HG03039 (cell line): ENCODE measurements around the gene PSMB3.

Source experiments
- ATAC-seq: cut with Tn5 transposase; IDR thresholded peaks from one replicate; pipeline ENCODE4 v1.9.1; 2021; ENCODE audit warnings: mild to moderate bottlenecking, moderate library complexity; ENCODE audit not compliant: unreplicated experiment

The PSMB3 gene

DNA sequence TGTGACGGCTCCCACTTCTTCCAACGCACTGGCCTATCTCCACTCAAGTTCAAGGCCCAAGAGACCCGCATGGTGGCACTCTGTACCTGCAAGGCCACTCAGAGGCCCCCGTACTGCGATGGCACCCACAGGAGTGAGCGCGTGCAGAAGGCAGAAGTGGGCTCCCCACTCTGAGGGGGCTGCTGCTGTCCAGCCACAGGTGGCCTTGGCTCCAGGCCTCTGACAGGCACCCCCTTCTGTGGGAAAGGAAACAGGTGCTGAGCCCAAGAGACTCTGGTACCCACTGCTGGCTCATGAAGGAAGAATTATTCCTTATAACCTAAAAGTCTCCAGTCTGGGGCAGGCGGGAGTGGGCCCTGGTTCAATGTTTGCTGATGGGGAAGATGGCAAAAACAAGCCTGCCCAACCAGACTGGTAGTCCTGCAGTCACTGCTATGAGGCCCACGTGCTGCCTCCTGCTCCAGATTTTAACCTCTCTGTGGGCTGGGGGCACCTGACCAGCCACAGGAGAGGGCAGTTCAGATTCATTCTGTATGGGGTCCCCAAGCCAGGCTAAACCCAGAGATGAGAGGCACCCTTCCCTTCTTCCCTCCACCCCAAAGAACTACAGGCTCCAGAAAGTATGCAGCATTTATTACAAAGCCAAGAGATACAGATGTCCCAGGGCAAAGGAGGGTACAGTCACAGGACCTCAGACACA is 19.1 kb upstream of the PSMB3 start:
- no peak for ATAC-seq

DNA sequence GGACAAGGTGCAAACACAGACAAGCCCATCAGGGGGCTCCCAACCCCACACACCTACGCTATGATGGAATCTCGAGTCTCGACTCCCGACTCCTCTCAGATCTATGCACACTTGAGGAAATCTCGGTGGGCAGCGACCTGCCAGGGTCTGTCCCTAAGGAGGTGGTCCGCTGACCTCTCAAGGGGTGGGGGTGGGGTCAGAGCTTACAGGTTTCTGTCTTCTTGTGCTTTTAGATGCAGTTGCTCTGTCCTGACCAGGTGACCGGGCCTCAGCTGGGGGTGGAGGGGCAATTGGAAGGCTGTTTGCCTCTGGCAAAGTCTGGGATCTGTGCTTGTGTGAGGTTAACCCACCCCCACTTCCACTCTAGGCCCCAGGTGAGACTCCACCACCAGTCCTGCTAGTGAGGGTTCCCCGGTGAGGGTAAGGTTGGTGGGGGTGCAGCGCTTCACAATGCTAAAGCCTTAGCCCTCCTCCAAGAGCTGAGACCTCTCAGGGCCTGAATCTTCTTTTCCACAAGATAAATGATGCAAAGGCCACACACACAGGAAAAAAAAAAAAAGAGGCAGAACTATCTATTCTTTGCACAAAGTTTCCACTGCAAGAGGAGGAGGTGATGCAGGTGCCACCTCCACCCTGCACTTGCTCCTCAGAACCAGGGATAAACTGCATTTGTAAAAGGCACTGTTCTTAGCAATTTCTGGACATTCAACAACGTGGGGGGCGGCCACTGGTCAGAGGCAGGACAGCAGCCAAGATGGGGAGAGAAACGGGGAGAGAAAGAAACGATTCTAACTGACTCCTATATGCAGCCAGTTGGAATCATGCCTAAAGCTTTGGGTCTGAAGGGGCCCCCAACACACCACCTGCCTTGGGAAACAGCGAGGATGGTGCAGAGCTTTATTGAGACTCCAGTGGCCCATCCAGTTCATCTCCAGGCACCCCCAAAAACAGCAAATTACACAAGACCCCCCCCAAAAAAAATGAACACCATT is 18.3 kb upstream of the PSMB3 start:
- ATAC-seq = no peak

DNA sequence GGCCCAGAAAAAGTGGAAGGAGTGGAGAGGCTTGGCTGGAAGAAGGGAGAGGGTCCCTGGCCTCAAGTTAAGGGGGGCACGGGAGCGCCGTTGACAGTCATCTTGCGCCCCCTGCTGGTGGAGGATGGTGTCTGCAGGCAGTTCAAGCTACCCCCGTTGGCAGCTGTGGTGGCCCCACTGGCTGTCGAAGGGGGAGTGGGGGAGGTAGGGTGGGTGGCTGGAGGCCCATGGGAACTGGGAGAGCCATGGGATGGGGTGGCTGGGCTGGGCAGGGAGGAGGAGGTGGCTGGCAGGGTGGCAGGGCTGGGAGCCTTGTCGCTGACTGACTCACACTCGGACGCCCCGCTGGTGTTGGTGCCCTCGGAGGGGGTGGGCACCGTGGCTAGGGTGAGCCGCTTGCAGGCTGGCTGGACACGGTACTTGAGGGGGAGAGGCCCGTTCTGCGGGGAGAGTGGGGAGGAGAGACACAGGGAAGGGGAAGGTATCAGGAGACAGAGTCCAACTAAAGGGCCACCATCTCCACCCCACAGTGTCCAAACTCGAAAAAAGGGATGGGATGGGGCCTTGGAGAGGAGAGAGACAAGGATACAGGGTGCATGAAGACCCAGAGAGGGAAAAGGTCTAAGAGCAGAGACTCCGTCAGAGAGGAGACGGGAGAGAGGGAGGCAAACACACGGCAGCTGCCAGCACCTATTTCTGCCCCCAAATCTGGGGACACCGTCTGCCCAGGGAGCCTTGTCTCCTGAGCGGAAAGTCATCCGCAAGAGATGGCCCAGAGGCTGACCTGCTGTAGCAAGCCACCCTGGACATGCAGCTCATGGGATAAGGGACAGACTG is 17.2 kb upstream of the PSMB3 start:
- ATAC-seq = no peak

DNA sequence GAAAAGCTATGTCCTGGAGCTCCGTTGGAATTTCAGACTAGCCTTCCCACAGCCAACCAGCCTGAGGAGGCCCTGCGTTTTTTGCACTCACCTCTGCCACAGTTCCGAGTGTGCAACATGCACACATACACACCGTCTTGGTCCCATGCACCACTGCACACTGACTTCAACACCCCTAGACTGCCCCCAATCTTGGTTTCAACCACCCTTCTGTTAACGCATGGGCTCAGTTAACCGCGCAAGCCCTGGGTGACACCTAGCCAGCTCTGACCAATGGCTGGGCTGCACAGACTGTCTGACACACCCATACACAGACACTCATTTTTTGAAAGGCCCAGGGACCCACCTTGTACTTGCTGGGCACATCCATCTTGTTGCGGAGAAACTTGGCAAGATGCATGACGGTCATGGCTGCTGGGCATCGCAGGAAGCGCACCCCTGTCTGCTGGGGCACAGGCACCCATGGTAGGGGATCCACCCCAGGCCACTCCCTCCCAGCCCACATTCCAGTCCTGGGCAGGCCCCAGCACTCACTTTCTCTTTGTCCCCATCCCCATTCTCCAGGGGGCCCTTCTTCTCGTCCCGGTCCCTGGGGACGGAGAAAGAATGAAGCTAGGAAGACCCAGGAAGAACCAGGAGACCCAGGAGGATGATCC is 14.4 kb upstream of the PSMB3 start:
- ATAC-seq = no peak

DNA sequence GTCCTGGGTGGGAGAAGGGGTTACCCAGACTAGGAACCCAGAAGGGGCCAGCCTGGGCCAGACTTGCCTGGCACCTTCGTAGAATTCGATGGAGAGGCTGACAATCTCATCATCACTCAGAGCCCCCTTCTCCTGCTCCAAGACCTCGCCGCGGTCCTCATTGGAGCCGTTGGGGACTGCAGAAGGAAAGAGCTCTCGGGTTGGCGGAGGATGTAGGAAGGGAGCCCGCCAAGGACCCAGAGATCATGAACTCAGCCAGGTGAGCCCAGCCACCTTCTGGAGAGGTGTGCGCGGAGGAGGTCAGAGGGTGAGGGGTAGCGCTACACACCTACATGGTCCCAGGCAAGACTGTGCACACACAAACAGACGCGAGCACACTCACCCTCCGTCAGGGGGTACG is 13.9 kb upstream of the PSMB3 start:
- ATAC-seq = no peak

DNA sequence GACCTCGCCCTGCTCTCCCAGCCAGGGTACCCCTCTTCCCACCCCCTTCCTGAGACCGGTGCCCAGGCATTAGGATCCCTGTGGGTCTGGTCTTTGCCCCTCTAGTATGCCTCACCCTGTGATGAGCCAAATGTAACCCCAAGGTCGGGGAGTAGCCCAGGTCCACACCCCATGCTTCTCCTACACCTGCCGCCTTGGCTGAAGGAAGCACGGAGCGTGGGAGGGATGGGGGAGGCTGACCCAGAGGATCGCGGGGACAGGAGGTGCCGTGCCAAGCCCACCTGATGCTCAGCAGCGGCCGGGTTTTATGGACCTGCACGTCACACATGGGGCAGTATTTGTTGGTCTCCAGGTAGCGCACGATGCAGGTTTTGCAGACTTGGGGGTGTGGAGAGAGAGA is 13.2 kb upstream of the PSMB3 start:
- ATAC-seq = no peak

DNA sequence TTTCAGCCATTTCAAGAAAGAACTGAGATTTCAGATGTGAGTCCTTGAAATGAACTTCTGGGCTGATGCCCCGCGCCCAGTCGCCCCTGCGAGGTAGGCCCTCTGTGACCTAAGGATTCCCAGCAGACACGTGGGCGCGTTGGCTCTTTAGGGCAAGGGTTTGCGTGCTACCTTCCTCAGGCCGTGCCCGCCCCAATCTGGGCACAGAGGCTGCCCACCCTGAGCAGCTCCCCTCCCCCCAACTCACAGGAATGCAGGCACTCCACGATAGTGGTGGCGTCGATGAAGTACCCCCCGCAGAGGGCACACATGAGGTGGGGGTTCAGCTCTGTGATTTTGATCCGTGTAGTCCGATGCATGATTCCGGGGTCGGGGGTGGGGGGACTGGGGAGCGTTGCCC is 12.5 kb upstream of the PSMB3 start:
- ATAC-seq = no peak

DNA sequence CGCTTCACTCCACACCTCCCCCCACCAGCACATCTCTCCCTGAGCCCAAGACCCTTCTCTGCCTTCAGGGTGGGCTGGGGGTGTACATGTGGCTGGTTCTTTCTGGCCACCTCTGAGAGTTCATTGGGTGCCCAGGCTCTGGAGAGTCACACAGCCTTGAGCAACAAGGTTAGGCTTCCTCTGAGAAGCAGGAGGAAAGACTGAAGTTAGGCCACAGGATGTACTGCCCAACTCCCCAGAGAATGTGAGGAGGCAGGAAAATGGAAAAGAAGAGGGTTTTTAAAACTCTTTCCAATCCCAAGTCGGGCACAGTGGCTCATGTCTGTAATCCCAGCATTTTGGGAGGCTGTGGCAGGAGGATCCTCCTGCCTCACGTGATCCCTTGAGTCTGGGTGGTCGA is 11.7 kb upstream of the PSMB3 start:
- no peak for ATAC-seq

DNA sequence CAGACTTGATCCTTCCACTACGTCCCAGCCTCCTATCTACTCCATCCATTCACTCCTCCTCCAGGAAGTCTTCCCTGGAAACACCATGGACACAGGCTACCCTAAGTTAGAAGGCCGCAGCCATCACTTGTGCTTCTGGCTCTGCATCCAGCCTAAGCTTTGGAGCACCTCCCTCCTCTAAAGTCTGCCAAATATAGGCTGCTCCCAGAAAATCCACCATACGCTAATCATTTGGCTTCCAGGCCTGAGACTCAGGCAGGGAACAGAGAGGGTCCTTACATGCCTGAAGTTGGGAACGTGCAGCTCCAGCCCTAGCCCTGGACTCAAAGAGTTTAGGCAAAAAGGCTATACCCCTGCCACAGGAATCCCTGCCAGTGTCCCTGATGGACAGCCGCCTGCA is 11.1 kb upstream of the PSMB3 start:
- ATAC-seq = no peak

DNA sequence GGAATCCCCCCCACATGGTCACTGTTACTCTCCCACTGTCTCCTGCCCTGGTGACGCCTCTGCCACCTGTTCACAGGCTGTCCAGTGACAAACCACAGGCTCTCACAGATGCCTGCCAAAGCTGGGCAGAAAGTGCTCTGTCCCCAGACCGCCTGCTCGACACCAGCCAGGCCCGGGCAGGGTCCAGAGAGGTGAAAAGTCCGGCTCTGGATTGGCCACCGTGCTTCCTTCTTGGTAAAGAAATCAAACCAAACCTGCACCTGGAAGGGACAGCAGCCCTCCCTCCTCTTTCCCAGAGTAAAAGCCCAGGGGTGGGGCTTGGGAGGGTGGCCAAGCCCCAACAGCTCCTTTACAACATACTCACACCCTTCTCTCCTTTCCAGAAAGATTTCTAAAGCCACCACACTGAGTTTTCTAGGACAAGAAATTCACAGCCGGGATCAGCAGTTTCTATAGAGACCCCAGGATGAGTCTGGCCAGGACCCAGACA is 10.6 kb upstream of the PSMB3 start:
- no peak for ATAC-seq

DNA sequence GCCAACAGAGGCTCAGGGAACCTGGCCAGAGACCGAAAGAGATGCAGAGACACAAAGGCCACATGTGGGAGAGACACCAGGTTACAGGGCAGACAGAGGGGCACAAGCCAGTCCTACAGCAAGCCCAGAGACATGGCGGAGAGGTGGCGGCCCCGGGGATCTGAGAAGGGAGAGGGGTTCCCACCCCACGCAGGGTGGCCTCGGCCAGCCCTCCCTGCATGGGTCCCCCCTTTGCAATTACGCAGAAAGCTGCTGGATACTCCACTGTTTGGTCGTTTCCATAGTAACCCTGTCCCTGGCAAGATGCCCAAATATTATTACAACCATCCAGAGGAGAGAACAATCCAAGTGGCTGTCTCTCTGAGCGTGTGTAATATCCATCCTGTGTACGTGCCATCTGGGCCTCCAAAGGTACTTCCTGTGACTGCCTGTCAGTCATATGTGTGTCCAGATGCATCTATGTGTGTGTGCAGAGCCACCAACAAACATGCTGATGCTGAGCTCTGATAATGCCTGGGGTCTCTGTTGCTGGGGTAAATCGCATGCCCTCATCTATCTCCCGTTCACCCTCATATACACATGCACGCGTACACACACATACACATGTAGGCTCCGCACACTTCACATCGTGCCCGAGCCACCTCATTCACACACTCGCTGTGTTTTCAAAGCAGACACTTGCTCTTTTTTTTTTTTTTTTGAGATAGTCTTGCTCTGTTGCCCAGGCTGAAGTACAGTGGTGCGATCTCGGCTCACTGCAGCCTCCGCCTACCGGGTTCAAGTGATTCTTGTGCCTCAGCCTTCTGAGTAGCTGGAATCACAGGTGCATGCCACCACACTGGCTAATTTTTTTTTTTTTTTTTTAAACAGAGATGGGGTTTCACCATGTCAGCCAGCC is 9.9 kb upstream of the PSMB3 start:
- ATAC-seq = no peak

DNA sequence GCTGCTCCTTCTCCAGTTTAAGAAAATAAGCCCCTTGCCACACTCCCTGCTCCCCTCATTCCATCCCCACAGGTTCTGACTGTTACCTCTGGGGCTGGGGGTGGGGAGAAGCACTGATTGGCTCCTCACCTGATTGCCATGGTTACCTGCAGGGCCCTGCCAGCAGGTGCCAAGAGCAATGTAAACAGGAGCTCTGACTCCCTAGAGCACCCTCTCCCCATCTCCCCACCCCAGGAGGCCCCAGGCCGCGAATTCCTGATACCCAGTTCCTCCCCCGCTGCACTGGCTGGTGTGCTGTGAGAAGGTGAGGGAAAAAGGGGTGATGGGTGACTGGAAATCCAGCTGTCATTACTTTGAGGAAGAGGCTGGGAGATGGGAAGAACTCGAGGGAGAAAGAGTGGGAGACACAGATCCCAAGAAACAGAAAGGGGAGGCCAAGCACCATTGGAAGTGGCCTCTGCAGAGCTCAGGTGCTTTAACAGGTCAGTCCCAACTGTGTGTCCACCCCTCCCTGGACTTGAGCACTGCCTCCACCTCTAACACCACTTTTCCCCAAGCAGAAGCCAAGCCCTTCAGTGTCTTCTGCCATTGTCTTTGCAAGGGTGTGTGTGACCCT is 8.9 kb upstream of the PSMB3 start:
- ATAC-seq = no peak

DNA sequence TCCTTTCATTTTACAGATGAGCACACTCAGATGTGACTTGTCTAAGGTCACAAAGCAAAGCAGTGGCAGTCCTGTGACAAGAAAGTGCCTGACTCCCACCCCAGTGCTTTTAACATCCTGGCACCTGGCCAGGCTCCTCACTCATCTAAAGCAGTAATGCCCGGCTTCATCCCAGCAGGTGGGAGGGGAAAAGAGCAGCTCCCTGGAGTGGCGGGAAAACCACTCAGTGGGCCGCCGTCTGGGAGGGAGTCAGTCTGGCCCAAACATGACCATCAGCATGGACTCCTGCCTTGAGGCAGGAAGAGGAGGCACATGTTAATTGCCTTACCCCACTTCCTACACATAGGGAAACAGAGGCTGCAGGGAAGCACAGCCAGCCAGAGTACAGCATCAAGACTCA is 7.0 kb upstream of the PSMB3 start:
- no peak for ATAC-seq

DNA sequence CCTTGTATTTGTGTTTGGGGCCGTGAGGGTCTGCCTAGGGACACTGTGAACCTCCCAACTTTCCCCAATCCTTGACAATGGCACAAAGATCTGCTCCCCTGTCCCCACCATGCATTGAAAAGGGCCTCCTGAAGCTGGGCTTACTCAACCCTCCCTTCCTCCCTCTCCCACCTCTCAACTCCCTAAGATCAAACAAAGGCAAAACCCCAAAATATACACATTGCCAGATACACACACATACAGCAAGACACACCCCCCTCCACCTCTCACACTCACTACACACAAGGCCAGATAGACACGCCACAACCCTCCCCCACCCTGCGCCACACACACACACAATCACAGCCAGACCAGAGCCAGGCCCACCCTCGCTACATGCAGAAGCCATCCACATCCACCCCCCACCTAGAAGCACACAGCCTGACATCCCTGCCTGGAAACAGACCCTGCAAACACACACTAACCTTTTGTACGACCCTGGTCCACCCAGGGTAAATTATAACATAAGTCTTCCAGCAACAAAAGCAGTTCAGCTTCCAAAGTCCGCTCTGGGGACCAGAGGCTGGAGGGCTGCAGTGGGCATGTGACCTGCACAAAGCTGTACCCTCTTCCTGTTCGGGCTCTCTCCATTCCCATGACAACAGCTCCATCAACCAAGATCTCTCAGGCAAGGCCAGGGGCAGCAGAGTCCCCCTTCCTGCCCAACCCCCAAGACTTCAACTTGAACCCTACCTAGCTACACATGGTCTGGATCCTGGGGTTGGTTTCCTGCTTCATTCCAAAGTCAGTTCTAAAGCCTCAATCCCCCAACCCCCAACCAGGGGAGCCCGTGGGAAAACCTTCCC is 6.3 kb upstream of the PSMB3 start:
- no peak for ATAC-seq

DNA sequence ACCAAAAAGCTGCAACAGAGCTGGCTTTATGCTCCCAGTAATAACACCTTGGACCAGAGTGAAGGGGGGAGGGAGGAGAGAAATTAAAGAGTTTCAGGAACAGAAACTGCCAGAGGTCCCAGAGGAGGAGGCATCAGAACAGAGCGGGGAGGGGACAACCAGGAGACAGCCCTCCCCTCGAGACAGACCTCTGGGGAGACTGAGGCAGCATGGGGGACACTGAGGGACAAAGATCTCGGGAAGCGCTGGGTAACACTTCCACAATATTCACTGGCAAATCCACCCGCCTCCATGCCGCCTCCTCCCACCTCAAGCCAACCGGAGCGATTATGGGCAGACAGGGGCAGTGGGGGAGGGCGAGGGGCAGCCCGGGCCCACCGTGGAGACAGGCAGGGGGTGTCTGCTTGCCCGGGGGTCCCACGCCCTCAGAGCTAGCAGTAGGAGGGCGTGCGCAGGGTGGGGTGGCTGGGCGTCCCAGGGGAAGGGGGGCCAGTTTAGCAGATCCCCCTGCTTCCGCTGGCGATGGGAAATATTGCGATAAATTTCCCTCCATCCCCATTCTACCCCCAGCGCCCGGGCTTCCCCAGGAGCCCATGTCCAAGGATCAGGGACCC is 5.6 kb upstream of the PSMB3 start:
- no peak for ATAC-seq

DNA sequence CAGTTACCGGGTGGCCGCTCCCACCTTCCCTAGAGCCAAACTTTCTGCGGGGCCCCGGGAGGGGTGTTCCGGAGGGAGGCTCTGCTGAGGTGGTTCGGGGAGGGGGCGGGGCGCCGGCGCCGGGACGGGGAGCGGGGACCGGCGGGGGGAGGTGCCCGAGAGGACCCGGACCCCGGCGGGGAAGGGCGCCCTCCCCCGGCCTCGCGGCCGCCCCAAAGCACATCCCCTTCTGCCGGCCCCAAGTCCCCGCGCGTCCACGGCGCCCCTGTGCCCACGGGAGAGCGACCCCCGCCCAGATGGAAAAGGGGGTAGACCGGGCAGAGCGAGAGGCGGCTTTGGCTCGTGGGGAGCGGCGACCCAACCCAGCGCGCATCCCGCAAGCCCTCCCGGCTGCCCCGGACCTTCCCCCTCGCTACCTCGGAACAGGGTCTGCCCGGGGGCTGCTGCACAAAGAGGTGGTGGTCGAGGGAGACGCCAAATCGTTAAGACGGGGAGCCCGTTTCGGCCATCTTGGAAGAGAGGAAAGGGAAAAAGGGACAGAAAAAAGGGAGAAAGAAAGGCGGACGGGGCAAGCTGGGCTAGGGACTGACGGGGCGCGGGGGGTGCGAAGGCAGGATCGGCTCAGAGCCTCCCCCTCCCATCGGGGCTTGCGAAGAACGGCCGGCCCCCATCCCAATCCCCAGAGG is 4.9 kb upstream of the PSMB3 start:
- ATAC-seq = no peak

DNA sequence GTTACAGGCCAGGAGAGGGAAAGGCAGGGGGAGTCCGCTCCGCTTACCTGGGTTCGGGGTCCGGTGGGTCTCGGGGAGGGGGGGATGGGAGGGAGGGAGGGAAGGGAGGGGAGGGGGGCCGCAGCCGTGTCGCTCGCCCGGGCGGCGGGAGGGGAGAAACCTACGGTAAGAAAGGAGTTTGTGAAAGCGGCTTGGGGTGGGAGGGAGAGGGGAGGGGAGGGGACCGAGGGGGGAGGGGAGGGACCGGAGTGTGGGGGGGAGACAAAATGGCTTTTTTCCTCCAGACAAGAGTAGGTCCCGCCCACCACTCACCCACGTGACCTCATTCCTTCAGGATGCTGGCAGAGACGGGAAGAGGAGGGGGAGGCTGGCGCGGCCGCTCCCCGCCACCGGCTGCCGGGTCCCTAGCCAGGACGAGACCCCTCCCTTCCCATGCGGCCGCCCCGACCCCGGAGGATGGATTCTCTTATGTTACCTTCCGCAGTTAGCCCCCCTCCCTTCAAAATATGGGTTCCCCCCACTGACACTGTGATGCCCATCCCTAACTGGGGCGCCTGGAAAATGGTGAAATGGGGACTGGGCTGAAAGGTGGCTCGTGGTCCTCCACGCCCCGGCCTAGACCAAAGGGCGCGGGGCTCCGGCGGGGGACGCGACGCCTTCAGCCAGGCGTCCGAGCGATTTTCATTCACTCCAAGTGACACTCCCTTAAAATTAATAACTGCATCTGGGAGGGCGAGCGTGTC is 4.2 kb upstream of the PSMB3 start, which contains the start of gene PCGF2:
Gene PCGF2, minus strand, starts transcription at position 188 of the 743 bp plus-strand sequence. CDS start 7,934 bp downstream, outside the sequence.
- ATAC-seq = no peak
